Measurements from ENCODE around the gene SPATA18. TPM values are rescaled to one million over a fixed set of nuclear protein-coding genes. Genes with fewer than 3 reads are reported as not detected.

SPATA18 gene
- total and polyA plus RNA-seq, 2 of the 8 experiments (the other 6 are each of a cell fraction or from before 2014, with no cell fraction given) = 1.4 to 2.4 TPM

DNA sequence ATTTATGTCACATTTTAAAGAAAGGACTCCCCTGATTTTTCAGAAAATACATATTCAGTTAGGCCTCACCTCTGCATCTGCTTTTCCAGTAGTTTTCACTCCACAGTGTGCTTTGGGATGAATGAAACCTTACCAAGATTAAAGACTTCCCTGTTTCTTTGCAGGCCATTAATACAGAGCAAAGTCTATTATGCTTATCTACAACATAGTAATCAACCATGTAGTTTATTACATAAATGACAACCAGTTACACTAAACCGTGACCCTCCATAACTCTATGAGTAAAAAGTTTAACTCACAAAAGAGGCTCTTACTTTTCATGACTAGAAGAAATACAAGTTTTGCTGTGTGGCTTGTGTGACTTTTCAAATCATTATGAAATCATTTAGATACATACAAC, 33.3 kb upstream of the SPATA18 start:
- Histone ChIP-seq H2BK120ac (replicated peaks; ENCODE audit: low read depth, low read length) (no peak overlapping the region), H3K36me3 (ENCODE audit: control insufficient read depth in 2 of 4, insufficient read depth in 4 of 4, low read length in 3 of 4) (peaks cover 0 to 7% (median 0%) of the 10 kb centered on the region in 4 experiments; a peak in 3 of 8 replicates), H3K4me3 (ENCODE audit: extremely low read depth in 1 of 4, insufficient read depth in 2 of 4, low read depth in 3 of 4, low read length in 4 of 4) (no peak overlapping the region), H2BK12ac (ENCODE audit: low read depth, low read length) (no peak overlapping the region), H3K14ac (ENCODE audit: insufficient read length) (no peak overlapping the region), H3K79me1 (ENCODE audit: low read depth, low read length) (no peaks in the 10 kb centered on the region), H3K4ac (replicated peaks; ENCODE audit: insufficient read length, low read depth, low read length) (no peak overlapping the region), H2BK15ac (ENCODE audit: low read length) (no peak overlapping the region), H3K56ac (replicated peaks; ENCODE audit: insufficient read length, low read depth, low read length) (no peak overlapping the region), H3K9ac (replicated peaks in 1 of 4; ENCODE audit: extremely low read depth in 1 of 4, low read depth in 3 of 4, low read length in 3 of 4) (no peak overlapping the region), H4K8ac (ENCODE audit: extremely low read depth, insufficient read depth, low read length) (no peak overlapping the region), H3K27ac (ENCODE audit: low read depth, low read length) (no peak overlapping the region), H2BK20ac (ENCODE audit: low read length) (no peak overlapping the region), H3K27me3 (replicated peaks in 1 of 4; ENCODE audit: control insufficient read depth in 3 of 4, extremely low read depth in 1 of 4, insufficient read depth in 3 of 4, low read length in 3 of 4) (no peaks in the 10 kb centered on the region), H2BK5ac (ENCODE audit: low read depth, low read length) (no peak overlapping the region), H4K5ac (ENCODE audit: insufficient read length, low read depth, low read length) (no peak overlapping the region), H2AFZ (ENCODE audit: low read length) (no peak overlapping the region), H3K23ac (ENCODE audit: insufficient read length) (no peak overlapping the region), H3K18ac (ENCODE audit: extremely low read depth, low read length) (no peak overlapping the region), H3K79me2 (ENCODE audit: control insufficient read depth in 1 of 2, insufficient read depth in 2 of 2, low read length in 2 of 2) (no peaks in the 10 kb centered on the region), H4K91ac (replicated peaks; ENCODE audit: insufficient read length, low read length) (no peak overlapping the region), H3K4me2 (ENCODE audit: insufficient read depth in 1 of 2, low read depth in 2 of 2, low read length in 2 of 2) (no peak overlapping the region), H4K20me1 (replicated peaks in 1 of 2; ENCODE audit: control insufficient read depth in 1 of 2, insufficient read depth in 2 of 2, low read length in 2 of 2) (no peaks in the 10 kb centered on the region), H3K9me3 (ENCODE audit: insufficient read depth in 2 of 2, low read depth in 1 of 2, low read length in 1 of 2) (no peaks in the 10 kb centered on the region), H2AK5ac (ENCODE audit: low read depth, low read length) (no peak overlapping the region), H3K23me2 (ENCODE audit: low read depth, low read length) (no peaks in the 10 kb centered on the region), H3K4me1 (replicated peaks in 1 of 4; ENCODE audit: control insufficient read depth in 3 of 4, insufficient read depth in 4 of 4, low read length in 3 of 4) (no peaks in the 10 kb centered on the region)
- DNase-seq (ENCODE audit: low read depth in 1 of 2, low spot score in 2 of 2) = no peak
- WGBS, 2 experiments (ENCODE audit: extremely low coverage in 1 of 2, insufficient coverage in 1 of 2, insufficient read length in 1 of 2, insufficient replicate concordance in 2 of 2, low coverage in 1 of 2, low lambda C conversion rate in 2 of 2, missing lambda C conversion rate in 1 of 2) = 54% methylated on average over 1 of the region's 1 CpG; no CpG with 5 or more reads in 1 of the 2 experiments
- no peak for FAIRE-seq
- POLR2A ChIA-PET (ENCODE audit: partially characterized antibody) = no interaction called here
- CTCF ChIA-PET (ENCODE audit: partially characterized antibody) = interaction anchor here (1.0 kb wide), 1 partner anchor 187 kb away, joined by 3 read pairs; no protein-coding TSS in a partner anchor
- no peak for TF ChIP-seq JUN (IDR thresholded peaks at IDR 0.05; ENCODE audit: low read depth, low read length)
- TF ChIP-seq CBX5 (IDR thresholded peaks at IDR 0.05; ENCODE audit: low read depth, low read length) = no peak
- no peak for TF ChIP-seq NANOG (IDR thresholded peaks at IDR 0.05; ENCODE audit: insufficient read depth, low read depth, low read length, poor library complexity, severe bottlenecking)
- TF ChIP-seq, protein P1, sequence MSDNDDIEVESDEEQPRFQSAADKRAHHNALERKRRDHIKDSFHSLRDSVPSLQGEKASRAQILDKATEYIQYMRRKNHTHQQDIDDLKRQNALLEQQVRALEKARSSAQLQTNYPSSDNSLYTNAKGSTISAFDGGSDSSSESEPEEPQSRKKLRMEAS (IDR thresholded peaks at IDR 0.05) = no peak
- TF ChIP-seq CBX8 (IDR thresholded peaks at IDR 0.05; ENCODE audit: borderline replicate concordance, low read depth, low read length) = no peak
- TF ChIP-seq JUND (IDR thresholded peaks at IDR 0.05; ENCODE audit: low read length) = no peak
- no peak for TF ChIP-seq PHF8 (conservative IDR thresholded peaks at IDR 0.05; ENCODE audit: low read depth, low read length)
- no peak for TF ChIP-seq SP2 (IDR thresholded peaks at IDR 0.05; ENCODE audit: low read length)
- no peak for TF ChIP-seq CEBPB (IDR thresholded peaks at IDR 0.05; ENCODE audit: low read depth, low read length)
- TF ChIP-seq, protein P2, sequence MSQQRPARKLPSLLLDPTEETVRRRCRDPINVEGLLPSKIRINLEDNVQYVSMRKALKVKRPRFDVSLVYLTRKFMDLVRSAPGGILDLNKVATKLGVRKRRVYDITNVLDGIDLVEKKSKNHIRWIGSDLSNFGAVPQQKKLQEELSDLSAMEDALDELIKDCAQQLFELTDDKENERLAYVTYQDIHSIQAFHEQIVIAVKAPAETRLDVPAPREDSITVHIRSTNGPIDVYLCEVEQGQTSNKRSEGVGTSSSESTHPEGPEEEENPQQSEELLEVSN (IDR thresholded peaks at IDR 0.05) = no peak
- no peak for TF ChIP-seq SRF (IDR thresholded peaks at IDR 0.05; ENCODE audit: low read depth, low read length)
- no peak for TF ChIP-seq SP1 (IDR thresholded peaks at IDR 0.05; ENCODE audit: low read depth, low read length)

Measured in H1 (cell line).